Measurements from ENCODE around the gene TBC1D23. TPM values are rescaled to one million over a fixed set of nuclear protein-coding genes. Genes with fewer than 3 reads are reported as not detected.
A peak's percentile ranks its signal among the peaks of the same experiment; 100 is the strongest.

TBC1D23 gene
- total and polyA plus RNA-seq, 7 donors: 9.9 to 47.8 (median 36.9) TPM

GRCh38 chr3:100277255-100277800 is 16.5 kb downstream of the TBC1D23 start:
- DNase-seq (no peak), ATAC-seq (peak in 1 of 4 donors; percentile 63)
- peaks cover 0 to 26% of the 10 kb centered on the region in 2 donors for H3K36me3 ChIP-seq (ENCODE audit: insufficient read depth in 1 of 2, low read depth in 1 of 2)
- H3K27ac ChIP-seq: no peak overlapping the region
- intact Hi-C loops (cut with DNase I): no loop called here
- peaks cover 32% of the 10 kb centered on the region for H3K4me1 ChIP-seq
- TF ChIP-seq CTCF (IDR thresholded peaks at IDR 0.05): no peak
- WGBS, 3 donors: 55 to 59% (median 56%) methylated on average over 1 of the region's 1 CpG
- H3K27me3 ChIP-seq (ENCODE audit: insufficient read depth in 3 of 3, low read length in 2 of 3): no peaks in the 10 kb centered on the region
- H3K9me3 ChIP-seq: no peaks in the 10 kb centered on the region
- no peak overlapping the region for H3K4me3 ChIP-seq

- ATAC-seq: no peak
- TF ChIP-seq CTCF (IDR thresholded peaks at IDR 0.05): no peak
- no peaks in the 10 kb centered on the region for H3K9me3 ChIP-seq
- H3K36me3 ChIP-seq (ENCODE audit: insufficient read depth in 1 of 2, low read depth in 1 of 2): peaks cover 0 to 42% of the 10 kb centered on the region in 2 donors
- no peaks in the 10 kb centered on the region for H3K27me3 ChIP-seq (ENCODE audit: insufficient read depth in 3 of 3, low read length in 2 of 3)
- no peak overlapping the region for H3K27ac ChIP-seq
- no peak for DNase-seq
- intact Hi-C loops (cut with DNase I): no loop called here
- H3K4me1 ChIP-seq: peaks cover 28% of the 10 kb centered on the region
- WGBS, 3 donors: 66 to 83% (median 68%) methylated on average over 2 of the region's 2 CpGs
- H3K4me3 ChIP-seq: no peak overlapping the region
These were observed 18.1 kb downstream of the TBC1D23 start for GRCh38 chr3:100278910-100279309.

GRCh38 chr3:100288288-100288894 is 27.6 kb downstream of the TBC1D23 start:
- no peaks in the 10 kb centered on the region for H3K9me3 ChIP-seq
- intact Hi-C loops (cut with DNase I): no loop called here
- H3K36me3 ChIP-seq (ENCODE audit: insufficient read depth in 1 of 2, low read depth in 1 of 2): peaks cover 5 to 95% of the 10 kb centered on the region in 2 donors
- no peak overlapping the region for H3K4me3 ChIP-seq
- no peak for ATAC-seq
- no peak for DNase-seq
- no peak overlapping the region for H3K27ac ChIP-seq
- TF ChIP-seq CTCF (IDR thresholded peaks at IDR 0.05): no peak
- no peaks in the 10 kb centered on the region for H3K4me1 ChIP-seq
- H3K27me3 ChIP-seq (ENCODE audit: insufficient read depth in 3 of 3, low read length in 2 of 3): no peaks in the 10 kb centered on the region

- peaks cover 5 to 90% of the 10 kb centered on the region in 2 donors for H3K36me3 ChIP-seq (ENCODE audit: insufficient read depth in 1 of 2, low read depth in 1 of 2)
- 76 to 87% (median 77%) methylated on average over 2 of the region's 2 CpGs for WGBS, 3 donors
- no peak for DNase-seq
- intact Hi-C loops (cut with DNase I): no loop called here
- no peak overlapping the region for H3K4me3 ChIP-seq
- no peak for TF ChIP-seq CTCF (IDR thresholded peaks at IDR 0.05)
- no peaks in the 10 kb centered on the region for H3K4me1 ChIP-seq
- H3K9me3 ChIP-seq: no peaks in the 10 kb centered on the region
- no peaks in the 10 kb centered on the region for H3K27me3 ChIP-seq (ENCODE audit: insufficient read depth in 3 of 3, low read length in 2 of 3)
- no peak for ATAC-seq
- H3K27ac ChIP-seq: no peak overlapping the region
These were observed 28.5 kb downstream of the TBC1D23 start for GRCh38 chr3:100289339-100289738.

- Histone ChIP-seq H3K27ac (no peak overlapping the region), H3K27me3 (ENCODE audit: insufficient read depth in 3 of 3, low read length in 2 of 3) (no peaks in the 10 kb centered on the region), H3K4me3 (no peak overlapping the region), H3K36me3 (ENCODE audit: insufficient read depth in 1 of 2, low read depth in 1 of 2) (peaks cover 2 to 93% of the 10 kb centered on the region in 2 donors), H3K9me3 (no peaks in the 10 kb centered on the region), H3K4me1 (no peaks in the 10 kb centered on the region)
- DNase-seq (no peak), ATAC-seq (no peak)
- intact Hi-C loops (cut with DNase I): loop anchor here in 1 of 2 donors (10.0 kb wide), 1 partner anchor 90 kb away; no protein-coding TSS in a partner anchor
- WGBS, 3 donors: 88 to 97% (median 97%) methylated on average over 1 of the region's 1 CpG
- TF ChIP-seq CTCF (IDR thresholded peaks at IDR 0.05): no peak
These were observed 34.3 kb downstream of the TBC1D23 start for GRCh38 chr3:100295089-100295488.
